Mammary epithelial cell (primary cell): ENCODE data around the gene CHKA.

Experiments
- EZH2 ChIP-seq: IDR thresholded peaks from 2 replicates; pipeline ENCODE4 v1.6.1; 2012; ENCODE audit warnings: low read length, inconsistent platforms, borderline replicate concordance
- TF ChIP-seq, protein P1 (sequence below), 2 donors: IDR thresholded peaks in 1 of 2; conservative IDR thresholded peaks in 1 of 2; 2 replicates each; pipeline ENCODE4 v1.5.1; 2011 to 2012; ENCODE audit warnings: inconsistent platforms in 2 of 2, low read length in 2 of 2, mild to moderate bottlenecking in 2 of 2, control low read depth in 1 of 2, low read depth in 1 of 2; ENCODE audit not compliant: insufficient read depth in 1 of 2; ENCODE audit errors: extremely low read depth in 1 of 2

DNA sequence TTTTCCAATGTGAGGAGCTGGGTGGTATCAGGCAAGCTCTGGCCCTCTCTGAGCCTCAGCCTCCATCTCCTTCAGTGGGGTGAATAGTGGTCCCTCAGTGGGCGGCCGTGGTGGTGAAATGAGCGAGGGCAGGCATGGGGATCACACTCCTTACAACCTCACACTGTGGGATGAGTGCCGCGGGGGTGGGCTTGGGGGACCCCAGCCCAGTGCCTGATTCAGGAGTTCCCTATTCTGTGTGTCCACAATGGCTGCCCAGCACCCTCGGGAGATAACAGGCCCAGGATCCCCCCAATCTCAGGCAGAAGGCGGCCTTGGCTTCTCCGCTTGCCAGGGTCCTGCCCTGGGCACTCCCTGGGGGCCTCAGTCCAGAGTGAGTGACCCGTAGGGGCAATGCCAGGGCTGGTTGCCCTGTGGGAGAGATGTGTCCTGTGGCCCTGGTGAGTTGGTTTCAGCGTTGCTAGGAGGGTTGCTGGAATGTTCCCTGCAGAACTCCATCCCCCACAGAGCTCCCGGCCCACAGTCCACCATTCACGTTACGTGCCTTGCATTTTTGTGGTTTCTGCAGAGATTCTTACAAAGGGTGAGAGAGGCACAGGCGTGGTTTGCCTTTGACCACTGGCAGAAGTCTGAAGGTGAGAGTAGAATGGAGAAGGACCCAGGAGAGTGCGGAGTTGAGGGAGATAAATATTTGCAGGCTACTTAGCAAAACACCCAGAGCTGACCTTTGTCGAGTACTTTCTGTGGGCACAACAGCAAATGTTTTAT lies 108.2 kb downstream of the CHKA start:
- TF ChIP-seq, protein P1, sequence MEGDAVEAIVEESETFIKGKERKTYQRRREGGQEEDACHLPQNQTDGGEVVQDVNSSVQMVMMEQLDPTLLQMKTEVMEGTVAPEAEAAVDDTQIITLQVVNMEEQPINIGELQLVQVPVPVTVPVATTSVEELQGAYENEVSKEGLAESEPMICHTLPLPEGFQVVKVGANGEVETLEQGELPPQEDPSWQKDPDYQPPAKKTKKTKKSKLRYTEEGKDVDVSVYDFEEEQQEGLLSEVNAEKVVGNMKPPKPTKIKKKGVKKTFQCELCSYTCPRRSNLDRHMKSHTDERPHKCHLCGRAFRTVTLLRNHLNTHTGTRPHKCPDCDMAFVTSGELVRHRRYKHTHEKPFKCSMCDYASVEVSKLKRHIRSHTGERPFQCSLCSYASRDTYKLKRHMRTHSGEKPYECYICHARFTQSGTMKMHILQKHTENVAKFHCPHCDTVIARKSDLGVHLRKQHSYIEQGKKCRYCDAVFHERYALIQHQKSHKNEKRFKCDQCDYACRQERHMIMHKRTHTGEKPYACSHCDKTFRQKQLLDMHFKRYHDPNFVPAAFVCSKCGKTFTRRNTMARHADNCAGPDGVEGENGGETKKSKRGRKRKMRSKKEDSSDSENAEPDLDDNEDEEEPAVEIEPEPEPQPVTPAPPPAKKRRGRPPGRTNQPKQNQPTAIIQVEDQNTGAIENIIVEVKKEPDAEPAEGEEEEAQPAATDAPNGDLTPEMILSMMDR (conservative IDR thresholded peaks at IDR 0.05 in 1 of 2, IDR thresholded peaks at IDR 0.05 in 1 of 2; ENCODE audit: extremely low read depth in 1 of 2, insufficient read depth in 1 of 2, low read depth in 1 of 2, low read length in 2 of 2): no peak
- no peak for TF ChIP-seq EZH2
